DOHH2 (cell line): Measurements from ENCODE around the gene LAMC3.

Experiments used
- H3F3A ChIP-seq: fragments of 200-600 bp; sonication (generic), shearing (Covaris generic); 2 replicates; pipeline ENCODE4 v1.6.0; 2016; ENCODE audit warnings: antibody characterized with exemption, mild to moderate bottlenecking; ENCODE audit not compliant: control insufficient read depth, insufficient read depth
- H3K27ac ChIP-seq: fragments of 200-600 bp; sonication (generic); 2 replicates; pipeline ENCODE4 v1.5.1; 2014; ENCODE audit warnings: low read depth, mild to moderate bottlenecking, low read length, moderate library complexity
- H3K27me3 ChIP-seq: fragments of 200-600 bp; sonication (generic); 2 replicates; pipeline ENCODE4 v1.6.1; 2014; ENCODE audit warnings: mild to moderate bottlenecking, low read length, mixed read lengths; ENCODE audit not compliant: control insufficient read depth
- H3K36me3 ChIP-seq: fragments of 200-600 bp; sonication (generic); 2 replicates; pipeline ENCODE4 v1.6.1; 2014; ENCODE audit warnings: mild to moderate bottlenecking, low read length, moderate library complexity, mixed read lengths; ENCODE audit not compliant: control insufficient read depth
- H3K4me1 ChIP-seq: fragments of 200-600 bp; sonication (generic); 2 replicates; pipeline ENCODE4 v1.6.1; 2014; ENCODE audit warnings: mild to moderate bottlenecking, low read length, mixed read lengths; ENCODE audit not compliant: control insufficient read depth
- H3K4me2 ChIP-seq: fragments of 200-600 bp; sonication (generic); 2 replicates; pipeline ENCODE4 v1.6.0; 2014; ENCODE audit warnings: mild to moderate bottlenecking, low read length, moderate library complexity
- H3K4me3 ChIP-seq: fragments of 200-600 bp; sonication (generic); 2 replicates; pipeline ENCODE4 v1.5.1; 2014; ENCODE audit warnings: mild to moderate bottlenecking, low read length, mixed read lengths
- H3K79me2 ChIP-seq: fragments of 200-600 bp; sonication (generic); 2 replicates; pipeline ENCODE4 v1.6.1; 2014; ENCODE audit warnings: mild to moderate bottlenecking, low read length, mixed read lengths; ENCODE audit not compliant: control insufficient read depth
- H3K9me2 ChIP-seq: fragments of 200-600 bp; sonication (generic); replicated peaks from 2 replicates; pipeline ENCODE4 v1.6.1; 2014; ENCODE audit warnings: mild to moderate bottlenecking, low read length, mixed read lengths; ENCODE audit not compliant: control insufficient read depth
- H3K9me3 ChIP-seq: fragments of 200-600 bp; sonication (generic); 2 replicates; pipeline ENCODE4 v1.6.1; 2014; ENCODE audit warnings: antibody characterized with exemption, low read length, mixed read lengths; ENCODE audit not compliant: control insufficient read depth, insufficient read depth
- H4K20me1 ChIP-seq: fragments of 200-600 bp; sonication (generic); 2 replicates; pipeline ENCODE4 v1.6.0; 2014; ENCODE audit warnings: low read depth, mild to moderate bottlenecking, antibody characterized with exemption, low read length, moderate library complexity; ENCODE audit not compliant: control insufficient read depth, insufficient read depth
- CTCF ChIP-seq: fragments of 200-600 bp; sonication (generic); IDR thresholded peaks from one replicate; pipeline ENCODE4 v1.5.1; 2014; ENCODE audit warnings: antibody characterized with exemption, mild to moderate bottlenecking, low read depth, low read length; ENCODE audit not compliant: poor library complexity, severe bottlenecking
- EZH2phosphoT487 ChIP-seq: fragments of 200-600 bp; sonication (generic); IDR thresholded peaks from 2 replicates; pipeline ENCODE4 v1.6.1; 2017; ENCODE audit warnings: borderline replicate concordance, mild to moderate bottlenecking, antibody characterized with exemption, low read length, moderate library complexity, mixed read lengths

Gene LAMC3

DNA sequence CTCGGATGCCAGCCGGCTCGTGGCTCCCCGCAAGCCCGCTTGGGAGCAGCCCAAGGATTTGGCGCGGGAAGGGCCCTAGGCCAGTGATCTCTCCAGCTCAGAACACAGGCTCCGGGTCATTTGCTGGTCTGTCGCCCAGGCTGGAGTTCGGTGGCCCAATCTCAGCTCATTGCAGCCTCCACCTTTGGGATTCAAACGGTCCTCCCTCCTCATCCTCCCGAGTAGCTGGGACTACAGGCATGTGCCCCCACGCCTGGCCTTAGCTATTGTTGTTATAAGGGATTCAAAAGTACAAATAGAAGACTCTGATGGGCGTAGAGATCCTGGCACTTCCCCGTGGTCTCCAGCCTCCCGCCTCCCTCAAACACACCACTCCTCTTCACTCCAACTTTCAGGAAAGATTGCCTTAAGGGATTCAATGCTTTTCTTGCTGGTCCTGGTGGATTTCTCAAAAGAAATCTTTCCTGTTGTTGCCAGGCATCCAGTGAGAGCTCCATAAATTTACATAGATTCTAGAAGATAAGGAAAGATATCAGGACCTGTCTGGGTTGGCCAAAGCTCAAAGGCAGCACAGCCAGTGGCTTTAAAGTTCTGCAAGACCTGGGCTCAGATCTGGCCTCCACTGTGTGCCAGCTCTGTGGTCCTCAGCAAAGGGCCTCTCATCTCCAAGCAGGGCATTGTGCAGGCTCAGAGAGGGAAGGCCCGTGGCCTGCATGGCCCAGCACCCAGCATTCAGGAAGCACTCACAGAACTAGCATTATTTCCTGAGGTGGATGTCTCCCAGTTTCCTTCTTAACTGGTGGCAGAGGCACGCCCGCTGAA, 88.4 kb downstream of the LAMC3 start:
- Histone ChIP-seq H3K27ac (no peak overlapping the region), H3K36me3 (no peaks in the 10 kb centered on the region), H3K4me2 (no peak overlapping the region), H3K9me2 (no peaks in the 10 kb centered on the region), H4K20me1 (no peaks in the 10 kb centered on the region), H3K9me3 (no peaks in the 10 kb centered on the region), H3K27me3 (peaks cover 31% of the 10 kb centered on the region), H3K79me2 (no peaks in the 10 kb centered on the region), H3K4me3 (no peak overlapping the region), H3K4me1 (no peaks in the 10 kb centered on the region), H3F3A (no peaks in the 10 kb centered on the region)
- TF ChIP-seq EZH2phosphoT487 (no peak), CTCF (no peak)

DNA sequence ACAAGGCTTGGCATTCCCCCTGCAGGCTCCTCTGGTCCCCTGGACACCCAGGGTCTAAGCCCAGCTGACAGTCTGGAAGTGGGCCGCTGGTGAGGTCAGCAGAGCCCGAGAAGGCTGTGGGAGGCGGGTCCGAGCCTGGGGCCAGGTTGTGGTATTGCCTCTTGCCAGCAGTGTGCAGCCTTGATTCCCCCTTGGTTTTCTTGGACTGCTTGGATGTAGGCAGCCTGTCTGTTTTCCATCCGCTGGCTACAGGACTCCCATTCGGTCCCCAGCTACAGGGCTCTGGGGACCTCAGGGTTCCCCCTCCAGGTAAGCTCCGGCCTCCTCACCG, 88.9 kb downstream of the LAMC3 start:
- Histone ChIP-seq H3K9me2 (no peaks in the 10 kb centered on the region), H3K4me2 (no peak overlapping the region), H3K9me3 (no peaks in the 10 kb centered on the region), H3K27me3 (peaks cover 31% of the 10 kb centered on the region), H3F3A (no peaks in the 10 kb centered on the region), H3K27ac (no peak overlapping the region), H3K4me1 (no peaks in the 10 kb centered on the region), H3K79me2 (no peaks in the 10 kb centered on the region), H3K36me3 (no peaks in the 10 kb centered on the region), H4K20me1 (no peaks in the 10 kb centered on the region), H3K4me3 (no peak overlapping the region)
- TF ChIP-seq CTCF (no peak), EZH2phosphoT487 (no peak)

GRCh38 chr9:131098391-131099101, 89.6 kb downstream of the LAMC3 start:
- Histone ChIP-seq H4K20me1 (no peaks in the 10 kb centered on the region), H3K9me2 (no peaks in the 10 kb centered on the region), H3K36me3 (no peaks in the 10 kb centered on the region), H3K27me3 (peaks cover 31% of the 10 kb centered on the region), H3K79me2 (no peaks in the 10 kb centered on the region), H3F3A (no peaks in the 10 kb centered on the region), H3K27ac (no peak overlapping the region), H3K9me3 (no peaks in the 10 kb centered on the region), H3K4me3 (no peak overlapping the region), H3K4me1 (no peaks in the 10 kb centered on the region), H3K4me2 (no peak overlapping the region)
- no peak for TF ChIP-seq EZH2phosphoT487
- TF ChIP-seq CTCF, result no peak
